H9 (cell line): ENCODE measurements around the gene KICS2. TPM values are rescaled to one million over a fixed set of nuclear protein-coding genes. Genes with fewer than 3 reads are reported as not detected.

Source experiments
- DNase-seq: peaks from one replicate; pipeline ENCODE4 v3.0.0-alpha.2; 2017
- H2AFZ ChIP-seq: one replicate; pipeline ENCODE4 v1.6.1; 2013; ENCODE audit warnings: mild to moderate bottlenecking, low read length, control low read depth, moderate library complexity
- H2AK5ac ChIP-seq: 2 replicates; pipeline ENCODE4 v1.6.1; 2013; ENCODE audit warnings: low read length, control low read depth, mixed read lengths; ENCODE audit not compliant: insufficient read length
- H2BK120ac ChIP-seq: one replicate; pipeline ENCODE4 v1.6.1; 2013; ENCODE audit warnings: low read depth, mild to moderate bottlenecking, low read length, control low read depth, inconsistent platforms; ENCODE audit not compliant: poor library complexity, severe bottlenecking
- H2BK12ac ChIP-seq: 2 replicates; pipeline ENCODE4 v1.6.1; 2013; ENCODE audit warnings: low read length, control low read depth, mixed read lengths, low read depth; ENCODE audit not compliant: insufficient read length
- H2BK15ac ChIP-seq: 2 replicates; pipeline ENCODE4 v1.6.1; 2013; ENCODE audit warnings: low read depth, low read length, control low read depth
- H2BK20ac ChIP-seq: one replicate; pipeline ENCODE4 v1.6.1; 2013; ENCODE audit warnings: low read depth, mild to moderate bottlenecking, low read length, control low read depth, inconsistent platforms; ENCODE audit not compliant: poor library complexity, severe bottlenecking
- H2BK5ac ChIP-seq: 2 replicates; pipeline ENCODE4 v1.6.1; 2013; ENCODE audit warnings: low read length, control low read depth, mixed read lengths; ENCODE audit not compliant: insufficient read length
- H3K14ac ChIP-seq: 2 replicates; pipeline ENCODE4 v1.6.1; 2013; ENCODE audit warnings: low read length, control low read depth; ENCODE audit not compliant: insufficient read depth
- H3K18ac ChIP-seq: 2 replicates; pipeline ENCODE4 v1.6.1; 2013; ENCODE audit warnings: low read depth, mild to moderate bottlenecking, mixed read lengths, low read length, control low read depth; ENCODE audit not compliant: insufficient read length
- H3K23ac ChIP-seq: 2 replicates; pipeline ENCODE4 v1.6.1; 2013; ENCODE audit warnings: low read length, control low read depth, mixed read lengths, low read depth; ENCODE audit not compliant: insufficient read length
- H3K23me2 ChIP-seq: 2 replicates; pipeline ENCODE4 v1.6.1; 2013; ENCODE audit warnings: low read depth, mild to moderate bottlenecking, mixed read lengths, low read length, control low read depth; ENCODE audit not compliant: insufficient read length, poor library complexity, severe bottlenecking
- H3K27ac ChIP-seq: 2 replicates; pipeline ENCODE4 v1.5.1; 2013; ENCODE audit warnings: low read length, control low read depth, mixed read lengths, low read depth; ENCODE audit not compliant: insufficient read length
- H3K27me3 ChIP-seq: 2 replicates; pipeline ENCODE4 v1.6.1; 2013; ENCODE audit warnings: low read length, control low read depth, inconsistent platforms; ENCODE audit not compliant: insufficient read depth
- H3K4ac ChIP-seq: 2 replicates; pipeline ENCODE4 v1.6.1; 2013; ENCODE audit warnings: low read depth, mild to moderate bottlenecking, control low read depth, inconsistent platforms, low read length, moderate library complexity
- H3K4me1 ChIP-seq: 2 replicates; pipeline ENCODE4 v1.6.1; 2013; ENCODE audit warnings: low read length, control low read depth, inconsistent platforms; ENCODE audit not compliant: insufficient read depth
- H3K4me2 ChIP-seq: 2 replicates; pipeline ENCODE4 v1.6.1; 2013; ENCODE audit warnings: low read length, control low read depth, mixed read lengths; ENCODE audit not compliant: insufficient read length, insufficient read depth
- H3K56ac ChIP-seq: 2 replicates; pipeline ENCODE4 v1.6.1; 2013; ENCODE audit warnings: low read depth, mild to moderate bottlenecking, mixed read lengths, low read length, control low read depth; ENCODE audit not compliant: insufficient read length
- H3K79me1 ChIP-seq: 2 replicates; pipeline ENCODE4 v1.6.1; 2013; ENCODE audit warnings: low read depth, mild to moderate bottlenecking, moderate library complexity, low read length, control low read depth, inconsistent platforms; ENCODE audit not compliant: insufficient read depth, poor library complexity, severe bottlenecking
- H3K79me2 ChIP-seq: 2 replicates; pipeline ENCODE4 v1.6.1; 2013; ENCODE audit warnings: low read length, control low read depth, inconsistent platforms; ENCODE audit not compliant: insufficient read depth
- H3K9ac ChIP-seq: 2 replicates; pipeline ENCODE4 v1.6.1; 2013; ENCODE audit warnings: low read length, control low read depth, mixed read lengths; ENCODE audit not compliant: insufficient read length; ENCODE audit errors: extremely low read depth
- H3K9me3 ChIP-seq: one replicate; pipeline ENCODE4 v1.6.1; 2013; ENCODE audit warnings: low read depth, low read length, inconsistent platforms; ENCODE audit not compliant: control insufficient read depth
- H3T11ph ChIP-seq: one replicate; pipeline ENCODE4 v1.6.1; 2013; ENCODE audit warnings: mild to moderate bottlenecking, low read length, control low read depth, inconsistent platforms
- H4K20me1 ChIP-seq: one replicate; pipeline ENCODE4 v1.6.1; 2013; ENCODE audit not compliant: control insufficient read depth, insufficient read length, insufficient read depth
- H4K5ac ChIP-seq: 2 replicates; pipeline ENCODE4 v1.6.1; 2013; ENCODE audit warnings: low read depth, mild to moderate bottlenecking, mixed read lengths, low read length, control low read depth; ENCODE audit not compliant: insufficient read length
- H4K8ac ChIP-seq: replicated peaks from 2 replicates; pipeline ENCODE4 v1.6.1; 2013; ENCODE audit warnings: low read length, control low read depth, mixed read lengths, low read depth; ENCODE audit not compliant: insufficient read length
- H4K91ac ChIP-seq: 2 replicates; pipeline ENCODE4 v1.6.1; 2013; ENCODE audit warnings: low read depth, mild to moderate bottlenecking, moderate library complexity, mixed read lengths, low read length, control low read depth; ENCODE audit not compliant: insufficient read length
- H3K27ac Mint-ChIP-seq, 3 experiments: 2 replicates in 2 of 3; 3 replicates in 1 of 3; pipeline ENCODE4 v1.8.0; 2020 to 2021; ENCODE audit warnings: mixed read lengths in 3 of 3, mild to moderate bottlenecking in 1 of 3, moderate library complexity in 1 of 3
- H3K27me3 Mint-ChIP-seq: 2 replicates; pipeline ENCODE4 v1.8.0; 2021; ENCODE audit warnings: low read depth, mild to moderate bottlenecking, moderate library complexity, mixed read lengths
- H3K36me3 Mint-ChIP-seq, 3 experiments: 2 replicates in 2 of 3; 3 replicates in 1 of 3; pipeline ENCODE4 v1.8.0; 2020 to 2021; ENCODE audit warnings: low read depth in 3 of 3, mixed read lengths in 3 of 3; ENCODE audit not compliant: insufficient read depth in 1 of 3
- H3K4me1 Mint-ChIP-seq, 2 experiments: 2 replicates each; pipeline ENCODE4 v1.8.0; 2020; ENCODE audit warnings: mixed read lengths in 2 of 2
- H3K4me3 Mint-ChIP-seq, 2 experiments: 2 replicates in 1 of 2; 3 replicates in 1 of 2; pipeline ENCODE4 v1.8.0; 2020 to 2021; ENCODE audit warnings: mild to moderate bottlenecking in 2 of 2, mixed read lengths in 2 of 2, moderate library complexity in 1 of 2
- H3K9me3 Mint-ChIP-seq, 2 experiments: 2 replicates in 1 of 2; 3 replicates in 1 of 2; pipeline ENCODE4 v1.8.0; 2020; ENCODE audit warnings: mild to moderate bottlenecking in 2 of 2, mixed read lengths in 2 of 2, moderate library complexity in 1 of 2
- CTCF ChIP-seq: fragments of 200-600 bp; sonication (generic); conservative IDR thresholded peaks from 3 replicates; pipeline ENCODE4 v1.8.0; 2021; ENCODE audit warnings: antibody characterized with exemption, mild to moderate bottlenecking
- total RNA-seq: library from RNA; stranded (reverse); gene quantifications from 2 replicates; pipeline ENCODE4 v1.2.1, GENCODE V29; 2021

KICS2 gene
- total RNA-seq, 1 experiment from 2014 or later, result 7.3 TPM

GRCh38 chr12:64236549-64236948 is 14.5 kb upstream of the KICS2 start:
- H2BK120ac ChIP-seq, result no peak overlapping the region
- no peak overlapping the region for H2AK5ac ChIP-seq
- no peak overlapping the region for H3K18ac ChIP-seq
- TF ChIP-seq CTCF, result peak; percentile 25; the same call in 1 of the 3 replicates
- no peak overlapping the region for H3K4me3 Mint-ChIP-seq
- H2BK20ac ChIP-seq, result no peak overlapping the region
- no peaks in the 10 kb centered on the region for H3K9me3 ChIP-seq
- peaks cover 5% of the 10 kb centered on the region; the same call in 1 of the 2 replicates for H3K4me1 ChIP-seq
- H3K14ac ChIP-seq, result no peak overlapping the region
- H3K9me3 Mint-ChIP-seq, result no peaks in the 10 kb centered on the region
- no peak overlapping the region for H3K27ac ChIP-seq
- H2AFZ ChIP-seq, result no peak overlapping the region
- H2BK15ac ChIP-seq, result no peak overlapping the region
- DNase-seq, result no peak
- H4K5ac ChIP-seq, result no peak overlapping the region
- H4K8ac ChIP-seq, result no peak overlapping the region
- H3K27me3 Mint-ChIP-seq, result no peaks in the 10 kb centered on the region
- H3K27me3 ChIP-seq, result no peaks in the 10 kb centered on the region
- H3K4me1 Mint-ChIP-seq, result 0 out of 4 replicates have a peak, but pooled peaks cover 0 to 2% of the 10 kb centered on the region in 2 experiments
- H3K4me2 ChIP-seq, result no peak overlapping the region
- no peak overlapping the region for H3K27ac Mint-ChIP-seq
- no peak overlapping the region for H4K91ac ChIP-seq
- no peak overlapping the region for H3K9ac ChIP-seq
- no peak overlapping the region for H3K56ac ChIP-seq
- H2BK5ac ChIP-seq, result no peak overlapping the region
- no peaks in the 10 kb centered on the region for H3K79me1 ChIP-seq
- no peak overlapping the region for H3K4ac ChIP-seq
- H3K23ac ChIP-seq, result no peak overlapping the region
- no peaks in the 10 kb centered on the region for H4K20me1 ChIP-seq
- no peaks in the 10 kb centered on the region for H3K79me2 ChIP-seq
- H3T11ph ChIP-seq, result no peak overlapping the region
- H2BK12ac ChIP-seq, result no peak overlapping the region
- H3K23me2 ChIP-seq, result no peaks in the 10 kb centered on the region
- no peaks in the 10 kb centered on the region for H3K36me3 Mint-ChIP-seq
